Measurements from ENCODE around the gene KCNMA1.

KCNMA1 gene

DNA sequence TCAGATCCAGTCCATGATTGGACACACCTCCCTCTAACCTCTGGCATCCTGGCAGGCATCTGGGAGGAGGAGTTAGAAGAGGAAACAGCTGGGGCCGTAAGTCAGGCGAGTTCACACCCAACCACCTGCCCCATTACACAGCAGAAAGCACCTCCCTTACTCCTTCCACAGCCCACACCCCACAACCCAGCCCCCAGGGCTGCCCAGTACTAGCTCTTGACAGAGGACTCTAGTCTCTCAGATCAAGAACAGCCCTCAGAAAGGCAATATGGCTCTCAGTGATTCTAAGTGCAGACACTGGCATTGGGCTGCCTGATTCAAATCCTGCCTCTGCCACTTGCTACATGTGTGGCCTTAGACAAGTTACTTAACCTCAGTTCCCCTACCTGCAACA, 34.1 kb downstream of the KCNMA1 start:
- Histone ChIP-seq H3K4me1 (ENCODE audit: insufficient read depth, low read length) (no peaks in the 10 kb centered on the region), H3K9me3 (ENCODE audit: low read length) (no peaks in the 10 kb centered on the region), H3K27me3 (ENCODE audit: insufficient read depth, low read length) (peaks cover 7% of the 10 kb centered on the region), H2AFZ (ENCODE audit: low read depth, low read length) (no peak overlapping the region), H3K36me3 (ENCODE audit: insufficient read depth, low read length) (no peaks in the 10 kb centered on the region), H3K4me3 (ENCODE audit: low read length) (no peak overlapping the region)

DNA sequence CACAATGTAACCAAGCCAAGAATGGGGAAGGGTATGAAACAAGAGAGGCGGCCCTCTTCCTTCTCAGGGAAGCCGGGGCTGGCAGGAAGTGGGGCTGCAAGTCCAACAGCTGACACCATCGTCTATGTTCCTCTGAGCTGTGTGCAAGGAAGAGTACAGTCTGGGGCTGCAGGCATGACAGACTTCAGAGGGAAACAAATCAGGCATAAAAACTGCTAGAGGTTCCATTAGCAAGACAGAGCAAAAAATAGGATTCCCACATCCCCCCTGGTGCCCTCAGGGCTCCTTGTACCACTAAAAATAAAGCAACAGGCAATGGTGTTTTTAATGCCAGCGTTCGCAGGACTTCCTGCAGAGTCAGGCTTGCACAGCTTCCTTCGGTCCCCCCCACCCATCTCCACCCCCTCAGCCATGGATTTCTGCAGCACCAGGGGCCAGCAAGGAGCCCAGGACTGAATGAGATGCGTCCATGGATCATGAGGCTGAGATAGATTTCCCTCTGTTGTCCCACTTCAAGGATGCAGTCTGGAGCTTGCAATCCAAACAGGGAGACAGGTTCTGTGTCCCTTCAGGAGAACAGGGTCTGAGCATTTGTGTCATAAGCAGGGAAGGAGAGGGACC, 34.6 kb downstream of the KCNMA1 start:
- peaks cover 7% of the 10 kb centered on the region for H3K27me3 ChIP-seq (ENCODE audit: insufficient read depth, low read length)
- no peaks in the 10 kb centered on the region for H3K9me3 ChIP-seq (ENCODE audit: low read length)
- no peak overlapping the region for H2AFZ ChIP-seq (ENCODE audit: low read depth, low read length)

DNA sequence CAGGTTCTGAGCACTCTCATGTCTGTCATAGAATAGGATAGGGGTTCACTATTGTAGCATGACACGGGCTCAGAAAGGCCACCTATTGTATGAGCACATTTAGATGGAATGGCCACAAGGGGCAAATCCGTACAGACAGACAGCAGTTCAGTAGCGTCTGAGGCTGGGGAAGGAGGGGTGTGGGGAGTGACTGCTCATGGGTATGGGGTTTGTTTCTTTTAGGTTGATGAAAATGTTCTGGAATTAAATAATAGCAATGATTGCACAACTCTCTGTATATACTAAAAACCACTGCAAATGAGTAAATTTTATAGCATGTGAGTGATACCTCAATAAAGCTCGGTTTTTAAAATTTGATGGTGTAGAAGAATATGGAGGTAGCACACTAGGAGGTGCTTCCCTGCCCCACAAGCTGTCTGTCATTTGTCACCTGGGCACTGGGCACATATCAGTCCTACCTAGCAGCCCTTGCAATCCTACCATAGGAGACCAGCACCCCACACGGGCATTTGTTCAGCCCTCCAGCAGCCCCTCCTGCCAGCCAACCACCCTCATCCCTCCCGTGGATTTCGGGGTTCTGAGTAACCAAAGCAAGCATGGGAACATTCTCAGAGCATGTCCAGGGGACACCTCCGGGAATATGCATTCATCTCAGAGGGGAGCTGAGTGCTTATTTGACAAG, 35.2 kb downstream of the KCNMA1 start:
- Histone ChIP-seq H3K4me1 (ENCODE audit: insufficient read depth, low read length) (no peaks in the 10 kb centered on the region), H3K9me3 (ENCODE audit: low read length) (no peaks in the 10 kb centered on the region), H3K27me3 (ENCODE audit: insufficient read depth, low read length) (peaks cover 5% of the 10 kb centered on the region), H3K36me3 (ENCODE audit: insufficient read depth, low read length) (no peaks in the 10 kb centered on the region), H2AFZ (ENCODE audit: low read depth, low read length) (no peak overlapping the region), H3K4me3 (ENCODE audit: low read length) (no peak overlapping the region)

More for the DNA sequence above, 34.6 kb downstream of the KCNMA1 start:
- Histone ChIP-seq H3K4me3 (ENCODE audit: low read length) (no peak overlapping the region), H3K4me1 (ENCODE audit: insufficient read depth, low read length) (no peaks in the 10 kb centered on the region), H3K36me3 (ENCODE audit: insufficient read depth, low read length) (no peaks in the 10 kb centered on the region)

DNA sequence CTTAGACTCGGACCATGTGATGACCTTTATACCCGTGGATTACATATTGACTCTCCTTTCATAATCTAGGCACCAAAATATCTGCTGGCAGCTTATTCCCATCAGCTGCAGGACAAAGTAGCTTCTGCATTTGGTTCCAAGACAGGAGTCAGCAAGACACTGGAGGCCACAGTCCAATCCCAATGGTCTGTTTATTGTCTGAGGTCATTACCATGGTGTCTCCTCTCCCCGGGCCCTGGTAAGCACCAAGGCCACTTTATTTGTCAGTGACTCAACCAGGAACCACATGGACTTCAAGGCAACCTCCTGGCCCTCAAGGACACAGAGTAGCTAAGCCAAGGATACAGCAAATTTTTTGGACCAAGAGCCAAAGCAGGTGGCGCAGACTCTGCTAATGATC, 36.1 kb downstream of the KCNMA1 start:
- H3K4me3 ChIP-seq (ENCODE audit: low read length), result no peak overlapping the region
- H3K4me1 ChIP-seq (ENCODE audit: insufficient read depth, low read length), result no peaks in the 10 kb centered on the region
- H3K9me3 ChIP-seq (ENCODE audit: low read length), result no peaks in the 10 kb centered on the region
- no peaks in the 10 kb centered on the region for H3K27me3 ChIP-seq (ENCODE audit: insufficient read depth, low read length)
- no peak overlapping the region for H2AFZ ChIP-seq (ENCODE audit: low read depth, low read length)
- no peaks in the 10 kb centered on the region for H3K36me3 ChIP-seq (ENCODE audit: insufficient read depth, low read length)

DNA sequence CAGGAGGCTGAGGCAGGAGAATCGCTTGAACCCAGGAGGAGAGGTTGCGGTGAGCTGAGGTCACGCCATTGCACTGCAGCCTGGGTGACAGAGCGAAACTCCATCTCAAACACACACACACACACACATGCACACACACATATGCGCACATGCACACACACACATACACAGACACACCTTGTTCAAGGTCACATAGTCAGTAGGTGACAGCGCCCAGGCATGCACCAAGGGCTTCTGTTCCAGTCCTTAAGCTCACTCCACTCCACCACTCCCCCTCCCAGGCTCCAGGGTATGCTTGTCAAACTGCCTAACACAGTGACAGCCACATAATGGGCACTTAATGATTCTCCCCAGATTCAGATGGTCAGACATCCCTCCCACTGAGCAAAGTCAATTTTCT, 37.0 kb downstream of the KCNMA1 start:
- no peak overlapping the region for H3K4me3 ChIP-seq (ENCODE audit: low read length)
- H3K36me3 ChIP-seq (ENCODE audit: insufficient read depth, low read length), result no peaks in the 10 kb centered on the region
- H3K27me3 ChIP-seq (ENCODE audit: insufficient read depth, low read length), result no peaks in the 10 kb centered on the region
- no peaks in the 10 kb centered on the region for H3K9me3 ChIP-seq (ENCODE audit: low read length)
- H3K4me1 ChIP-seq (ENCODE audit: insufficient read depth, low read length), result no peaks in the 10 kb centered on the region
- H2AFZ ChIP-seq (ENCODE audit: low read depth, low read length), result no peak overlapping the region

DNA sequence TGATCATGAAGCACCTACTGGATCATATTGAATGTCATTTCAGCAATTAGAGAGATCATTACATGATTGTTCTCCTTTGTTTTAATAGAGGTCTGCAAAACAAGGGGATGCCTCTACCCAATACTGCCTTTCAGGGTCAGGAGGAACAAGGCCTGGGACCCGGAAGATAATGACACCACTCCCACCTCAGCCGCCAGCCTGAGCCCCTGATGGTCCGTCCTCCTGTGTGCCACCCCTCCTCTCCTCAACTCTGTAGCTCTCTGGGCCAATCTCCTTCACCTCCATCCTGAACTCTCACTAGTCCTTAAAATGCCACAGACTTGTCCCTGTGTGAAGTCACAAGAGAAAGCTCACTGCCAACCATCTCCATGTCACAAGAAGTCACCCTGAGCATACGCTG, 38.0 kb downstream of the KCNMA1 start:
- H3K9me3 ChIP-seq (ENCODE audit: low read length), result no peaks in the 10 kb centered on the region
- no peak overlapping the region for H2AFZ ChIP-seq (ENCODE audit: low read depth, low read length)
- H3K4me1 ChIP-seq (ENCODE audit: insufficient read depth, low read length), result no peaks in the 10 kb centered on the region
- H3K27me3 ChIP-seq (ENCODE audit: insufficient read depth, low read length), result no peaks in the 10 kb centered on the region
- H3K4me3 ChIP-seq (ENCODE audit: low read length), result no peak overlapping the region
- no peaks in the 10 kb centered on the region for H3K36me3 ChIP-seq (ENCODE audit: insufficient read depth, low read length)

DNA sequence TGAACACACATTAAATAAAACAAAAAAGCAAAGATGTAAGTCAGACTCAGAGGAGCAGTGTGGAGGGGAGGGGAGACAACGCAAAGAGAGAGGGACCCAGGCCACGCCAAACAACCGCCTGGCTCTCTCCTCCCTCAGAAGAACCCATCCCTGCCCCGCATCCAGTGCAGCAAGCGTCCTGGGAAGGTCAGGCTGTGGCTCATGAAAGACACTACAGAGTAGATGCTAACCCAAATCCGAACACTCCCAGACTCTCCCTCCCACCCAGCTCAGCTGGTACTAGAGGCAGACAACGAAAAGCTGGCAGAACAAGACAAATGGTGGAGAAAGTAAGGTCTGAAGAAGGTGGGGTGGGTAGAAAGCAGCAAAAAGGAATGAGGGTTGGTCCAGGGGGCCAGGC, 39.0 kb downstream of the KCNMA1 start:
- no peaks in the 10 kb centered on the region for H3K4me1 ChIP-seq (ENCODE audit: insufficient read depth, low read length)
- no peak overlapping the region for H3K4me3 ChIP-seq (ENCODE audit: low read length)

DNA sequence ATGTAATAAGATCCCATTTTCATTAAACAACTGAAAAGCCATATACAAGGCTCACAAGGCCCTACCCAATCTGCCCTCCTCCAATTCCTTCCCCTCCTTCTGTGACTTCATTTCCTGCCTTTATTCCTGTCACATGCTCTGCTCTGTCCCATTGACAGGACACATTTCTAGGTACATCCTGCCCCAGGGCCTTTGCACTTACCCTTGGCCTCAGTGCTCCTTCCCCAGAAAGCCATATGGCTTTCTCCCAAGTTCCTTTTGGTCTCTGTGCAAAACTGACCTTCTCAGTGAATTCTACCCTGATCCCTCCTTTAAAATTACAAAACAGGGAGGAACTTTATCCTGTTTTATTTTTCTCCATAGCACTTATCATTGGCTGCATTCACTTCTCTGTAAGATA, 40.0 kb downstream of the KCNMA1 start:
- H3K4me1 ChIP-seq (ENCODE audit: insufficient read depth, low read length), result no peaks in the 10 kb centered on the region
- no peaks in the 10 kb centered on the region for H3K27me3 ChIP-seq (ENCODE audit: insufficient read depth, low read length)
- no peak overlapping the region for H2AFZ ChIP-seq (ENCODE audit: low read depth, low read length)
- H3K4me3 ChIP-seq (ENCODE audit: low read length), result no peak overlapping the region
- no peaks in the 10 kb centered on the region for H3K9me3 ChIP-seq (ENCODE audit: low read length)
- no peaks in the 10 kb centered on the region for H3K36me3 ChIP-seq (ENCODE audit: insufficient read depth, low read length)

More for the DNA sequence above, 39.0 kb downstream of the KCNMA1 start:
- Histone ChIP-seq H3K27me3 (ENCODE audit: insufficient read depth, low read length) (no peaks in the 10 kb centered on the region), H3K9me3 (ENCODE audit: low read length) (no peaks in the 10 kb centered on the region), H2AFZ (ENCODE audit: low read depth, low read length) (no peak overlapping the region), H3K36me3 (ENCODE audit: insufficient read depth, low read length) (no peaks in the 10 kb centered on the region)

DNA sequence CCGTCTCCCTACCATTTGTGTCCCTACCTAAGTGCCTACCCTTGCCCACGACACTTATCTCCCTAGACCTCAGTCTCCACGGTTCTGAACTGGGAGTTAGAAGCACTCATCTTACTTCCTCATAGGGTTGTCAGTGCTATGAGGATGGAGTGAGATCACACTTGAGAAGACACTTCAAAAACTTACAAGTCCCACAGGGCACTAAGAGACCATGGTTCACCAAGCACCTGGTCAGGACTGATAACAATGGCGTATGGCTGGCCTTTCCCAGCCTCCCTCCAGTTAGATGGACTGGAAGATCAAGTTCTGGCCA, 43.2 kb downstream of the KCNMA1 start:
- H3K4me1 ChIP-seq (ENCODE audit: insufficient read depth, low read length), result no peaks in the 10 kb centered on the region
- H3K4me3 ChIP-seq (ENCODE audit: low read length), result no peak overlapping the region
- no peaks in the 10 kb centered on the region for H3K9me3 ChIP-seq (ENCODE audit: low read length)
- H3K36me3 ChIP-seq (ENCODE audit: insufficient read depth, low read length), result no peaks in the 10 kb centered on the region
- no peak overlapping the region for H2AFZ ChIP-seq (ENCODE audit: low read depth, low read length)
- no peaks in the 10 kb centered on the region for H3K27me3 ChIP-seq (ENCODE audit: insufficient read depth, low read length)

DNA sequence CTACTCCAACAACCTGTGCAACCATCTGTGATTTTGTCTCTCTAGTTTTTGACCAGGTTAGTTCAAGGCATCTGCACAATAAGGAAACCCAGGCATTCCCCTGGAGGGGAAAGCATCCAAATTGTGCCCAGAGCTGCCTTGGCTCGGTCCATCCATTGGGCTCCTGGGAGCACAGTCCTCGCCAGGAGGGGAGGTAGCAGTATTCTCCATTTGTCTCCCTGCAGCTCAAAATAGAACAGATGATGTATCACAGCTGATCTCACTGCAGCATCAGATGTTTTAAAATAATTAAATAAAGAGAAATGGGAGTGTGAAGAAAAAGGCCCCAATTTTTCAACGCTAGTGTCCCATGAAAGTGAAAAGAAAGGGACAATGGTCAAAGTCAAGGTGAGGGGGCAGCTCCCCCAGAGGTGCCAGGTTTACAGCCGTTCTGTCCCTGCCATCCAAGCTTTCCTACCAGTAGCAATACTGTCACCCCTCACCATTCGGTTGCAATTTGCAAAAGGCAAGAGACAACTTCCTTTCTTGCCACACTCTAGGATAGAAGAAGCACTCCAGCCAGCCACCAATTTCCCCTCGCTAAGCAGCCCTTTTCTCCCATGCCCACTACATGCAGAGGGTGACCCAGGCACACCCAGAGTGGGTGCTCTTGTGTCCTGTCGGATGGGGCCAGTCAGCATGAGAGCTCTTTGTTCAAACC, 43.7 kb downstream of the KCNMA1 start:
- H3K36me3 ChIP-seq (ENCODE audit: insufficient read depth, low read length), result no peaks in the 10 kb centered on the region
- H2AFZ ChIP-seq (ENCODE audit: low read depth, low read length), result no peak overlapping the region
- H3K4me3 ChIP-seq (ENCODE audit: low read length), result no peak overlapping the region
- no peaks in the 10 kb centered on the region for H3K9me3 ChIP-seq (ENCODE audit: low read length)
- no peaks in the 10 kb centered on the region for H3K4me1 ChIP-seq (ENCODE audit: insufficient read depth, low read length)
- no peaks in the 10 kb centered on the region for H3K27me3 ChIP-seq (ENCODE audit: insufficient read depth, low read length)

DNA sequence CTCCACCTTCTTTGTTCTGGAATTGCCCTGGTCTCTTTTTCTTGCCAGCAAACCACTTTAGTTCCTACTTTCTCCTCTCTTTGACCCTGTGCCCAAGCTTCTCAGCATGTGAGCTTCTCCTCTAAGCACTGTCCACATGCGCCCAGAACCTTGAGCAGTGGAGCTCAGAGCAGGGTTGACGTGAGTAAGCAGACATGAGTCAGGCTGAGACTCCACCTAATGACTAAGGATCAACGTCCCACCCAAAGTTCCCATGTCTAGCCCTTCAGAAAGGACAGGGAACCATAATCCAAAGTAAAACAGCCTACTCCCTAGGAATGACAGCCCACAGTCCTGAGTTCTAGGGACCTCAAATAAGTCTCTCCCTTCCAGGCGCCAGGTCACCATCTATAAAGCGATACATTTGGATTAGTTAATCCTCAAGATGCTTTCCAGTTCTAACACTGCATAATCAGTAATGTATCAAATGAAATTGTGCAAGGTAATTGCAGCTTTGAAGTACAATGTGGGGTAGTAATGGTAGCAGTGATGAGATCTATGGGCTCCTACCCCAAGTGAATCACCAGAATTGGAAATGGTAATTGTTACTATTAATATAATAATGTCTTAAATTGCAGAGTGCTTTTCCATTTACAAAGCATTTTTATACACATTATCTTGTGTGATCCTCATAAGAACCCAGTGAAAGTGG, 44.5 kb downstream of the KCNMA1 start:
- no peak overlapping the region for H2AFZ ChIP-seq (ENCODE audit: low read depth, low read length)
- H3K9me3 ChIP-seq (ENCODE audit: low read length), result no peaks in the 10 kb centered on the region
- H3K4me1 ChIP-seq (ENCODE audit: insufficient read depth, low read length), result no peaks in the 10 kb centered on the region
- H3K4me3 ChIP-seq (ENCODE audit: low read length), result no peak overlapping the region
- no peaks in the 10 kb centered on the region for H3K36me3 ChIP-seq (ENCODE audit: insufficient read depth, low read length)
- no peaks in the 10 kb centered on the region for H3K27me3 ChIP-seq (ENCODE audit: insufficient read depth, low read length)

DNA sequence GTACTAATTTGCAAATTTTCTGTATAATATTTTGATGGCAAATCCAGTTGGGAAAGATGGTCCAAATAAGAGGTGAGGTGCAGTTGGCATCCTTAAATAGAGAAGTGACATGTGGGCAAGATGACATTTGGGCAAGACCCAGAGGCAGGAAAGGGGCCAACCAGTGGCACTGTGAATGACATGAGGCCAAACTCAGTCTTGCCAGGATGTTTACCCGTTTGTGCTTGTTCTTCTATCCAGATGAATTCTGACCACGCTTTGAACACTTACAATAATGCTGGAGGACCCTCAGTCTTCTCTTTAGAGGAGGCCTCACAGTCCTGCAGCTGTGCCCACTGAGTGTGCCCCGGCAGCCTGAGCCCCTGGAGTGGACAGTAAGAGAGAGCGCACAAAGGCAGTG, 45.1 kb downstream of the KCNMA1 start:
- Histone ChIP-seq H3K4me3 (ENCODE audit: low read length) (no peak overlapping the region), H3K4me1 (ENCODE audit: insufficient read depth, low read length) (no peaks in the 10 kb centered on the region), H3K36me3 (ENCODE audit: insufficient read depth, low read length) (no peaks in the 10 kb centered on the region), H3K9me3 (ENCODE audit: low read length) (no peaks in the 10 kb centered on the region), H2AFZ (ENCODE audit: low read depth, low read length) (no peak overlapping the region), H3K27me3 (ENCODE audit: insufficient read depth, low read length) (no peaks in the 10 kb centered on the region)

DNA sequence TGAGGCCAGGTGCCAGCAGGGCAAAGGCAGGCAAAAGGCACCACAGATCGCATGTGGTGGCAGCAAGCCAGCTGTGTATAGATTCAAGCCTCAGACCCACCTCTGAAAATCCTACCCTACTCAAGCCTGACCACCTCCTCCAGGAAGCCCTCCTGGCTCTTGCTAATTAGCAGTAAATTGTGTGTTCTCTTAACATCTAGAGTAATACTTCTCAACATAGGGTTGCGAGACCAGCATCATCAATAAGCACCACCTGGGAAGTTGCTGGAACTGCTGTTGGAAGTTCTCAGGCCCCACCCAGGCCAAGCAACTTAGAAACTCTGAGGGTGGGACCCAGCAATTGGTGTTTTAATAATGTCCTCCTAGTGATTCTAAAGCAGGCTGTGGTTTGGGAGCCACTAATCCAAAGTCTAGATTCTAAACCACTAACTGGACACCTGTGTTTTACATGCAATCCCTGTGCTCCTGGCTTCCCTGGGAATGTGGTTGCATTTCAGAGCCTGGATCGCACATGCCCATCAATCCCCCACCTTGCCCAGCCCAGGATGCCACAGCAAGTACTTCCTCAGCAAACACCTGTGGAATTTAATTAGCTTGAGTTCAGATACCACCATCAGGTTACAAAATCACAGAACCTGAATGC, 46.2 kb downstream of the KCNMA1 start:
- Histone ChIP-seq H2AFZ (ENCODE audit: low read depth, low read length) (no peak overlapping the region), H3K4me1 (ENCODE audit: insufficient read depth, low read length) (no peaks in the 10 kb centered on the region), H3K36me3 (ENCODE audit: insufficient read depth, low read length) (no peaks in the 10 kb centered on the region), H3K4me3 (ENCODE audit: low read length) (no peak overlapping the region), H3K9me3 (ENCODE audit: low read length) (no peaks in the 10 kb centered on the region), H3K27me3 (ENCODE audit: insufficient read depth, low read length) (no peaks in the 10 kb centered on the region)
